Measurements from ENCODE around the gene TTC3. TPM values are rescaled to one million over a fixed set of nuclear protein-coding genes. Genes with fewer than 3 reads are reported as not detected.

TTC3 gene
- total and polyA plus RNA-seq, 10 of the 15 experiments (the other 5 are each of a cell fraction or from before 2014, with no cell fraction given): 23.1 to 94.9 (median 72.7) TPM

DNA sequence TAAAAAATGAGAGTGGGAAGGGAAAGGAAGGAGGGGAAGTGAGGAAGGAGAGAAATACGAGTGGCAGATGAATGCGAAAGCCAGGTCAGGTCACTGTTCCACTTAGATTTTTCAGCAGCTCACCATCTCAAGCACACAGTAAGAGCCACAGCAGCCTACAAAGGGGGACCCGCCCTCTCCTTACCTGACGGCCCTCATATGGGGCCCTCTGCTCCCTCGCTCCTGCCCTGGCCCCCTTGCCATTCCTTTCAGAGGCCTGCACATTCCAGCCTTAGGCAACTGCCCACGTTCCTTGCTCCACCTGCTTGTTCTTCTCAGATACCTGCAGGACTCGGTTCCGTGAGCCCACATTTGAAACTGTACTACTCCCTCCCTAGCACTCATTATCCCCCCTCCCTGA lies 172.1 kb downstream of the TTC3 start (continued):
- TF ChIP-seq, protein P1, sequence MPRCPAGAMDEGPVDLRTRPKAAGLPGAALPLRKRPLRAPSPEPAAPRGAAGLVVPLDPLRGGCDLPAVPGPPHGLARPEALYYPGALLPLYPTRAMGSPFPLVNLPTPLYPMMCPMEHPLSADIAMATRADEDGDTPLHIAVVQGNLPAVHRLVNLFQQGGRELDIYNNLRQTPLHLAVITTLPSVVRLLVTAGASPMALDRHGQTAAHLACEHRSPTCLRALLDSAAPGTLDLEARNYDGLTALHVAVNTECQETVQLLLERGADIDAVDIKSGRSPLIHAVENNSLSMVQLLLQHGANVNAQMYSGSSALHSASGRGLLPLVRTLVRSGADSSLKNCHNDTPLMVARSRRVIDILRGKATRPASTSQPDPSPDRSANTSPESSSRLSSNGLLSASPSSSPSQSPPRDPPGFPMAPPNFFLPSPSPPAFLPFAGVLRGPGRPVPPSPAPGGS (IDR thresholded peaks at IDR 0.05; ENCODE audit: borderline replicate concordance, insufficient read depth, low read depth, low read length, poor library complexity, severe bottlenecking): no peak
- TF ChIP-seq, protein P2, sequence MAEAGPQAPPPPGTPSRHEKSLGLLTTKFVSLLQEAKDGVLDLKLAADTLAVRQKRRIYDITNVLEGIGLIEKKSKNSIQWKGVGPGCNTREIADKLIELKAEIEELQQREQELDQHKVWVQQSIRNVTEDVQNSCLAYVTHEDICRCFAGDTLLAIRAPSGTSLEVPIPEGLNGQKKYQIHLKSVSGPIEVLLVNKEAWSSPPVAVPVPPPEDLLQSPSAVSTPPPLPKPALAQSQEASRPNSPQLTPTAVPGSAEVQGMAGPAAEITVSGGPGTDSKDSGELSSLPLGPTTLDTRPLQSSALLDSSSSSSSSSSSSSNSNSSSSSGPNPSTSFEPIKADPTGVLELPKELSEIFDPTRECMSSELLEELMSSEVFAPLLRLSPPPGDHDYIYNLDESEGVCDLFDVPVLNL (IDR thresholded peaks at IDR 0.05; ENCODE audit: low read depth, low read length): no peak
- TF ChIP-seq, protein P3, sequence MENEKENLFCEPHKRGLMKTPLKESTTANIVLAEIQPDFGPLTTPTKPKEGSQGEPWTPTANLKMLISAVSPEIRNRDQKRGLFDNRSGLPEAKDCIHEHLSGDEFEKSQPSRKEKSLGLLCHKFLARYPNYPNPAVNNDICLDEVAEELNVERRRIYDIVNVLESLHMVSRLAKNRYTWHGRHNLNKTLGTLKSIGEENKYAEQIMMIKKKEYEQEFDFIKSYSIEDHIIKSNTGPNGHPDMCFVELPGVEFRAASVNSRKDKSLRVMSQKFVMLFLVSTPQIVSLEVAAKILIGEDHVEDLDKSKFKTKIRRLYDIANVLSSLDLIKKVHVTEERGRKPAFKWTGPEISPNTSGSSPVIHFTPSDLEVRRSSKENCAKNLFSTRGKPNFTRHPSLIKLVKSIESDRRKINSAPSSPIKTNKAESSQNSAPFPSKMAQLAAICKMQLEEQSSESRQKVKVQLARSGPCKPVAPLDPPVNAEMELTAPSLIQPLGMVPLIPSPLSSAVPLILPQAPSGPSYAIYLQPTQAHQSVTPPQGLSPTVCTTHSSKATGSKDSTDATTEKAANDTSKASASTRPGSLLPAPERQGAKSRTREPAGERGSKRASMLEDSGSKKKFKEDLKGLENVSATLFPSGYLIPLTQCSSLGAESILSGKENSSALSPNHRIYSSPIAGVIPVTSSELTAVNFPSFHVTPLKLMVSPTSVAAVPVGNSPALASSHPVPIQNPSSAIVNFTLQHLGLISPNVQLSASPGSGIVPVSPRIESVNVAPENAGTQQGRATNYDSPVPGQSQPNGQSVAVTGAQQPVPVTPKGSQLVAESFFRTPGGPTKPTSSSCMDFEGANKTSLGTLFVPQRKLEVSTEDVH (IDR thresholded peaks at IDR 0.05; ENCODE audit: low read depth, partially characterized antibody): no peak
- no peak for TF ChIP-seq ZNF24 (IDR thresholded peaks at IDR 0.05)
- TF ChIP-seq ESRRA (IDR thresholded peaks at IDR 0.05; ENCODE audit: low read length): no peak

DNA sequence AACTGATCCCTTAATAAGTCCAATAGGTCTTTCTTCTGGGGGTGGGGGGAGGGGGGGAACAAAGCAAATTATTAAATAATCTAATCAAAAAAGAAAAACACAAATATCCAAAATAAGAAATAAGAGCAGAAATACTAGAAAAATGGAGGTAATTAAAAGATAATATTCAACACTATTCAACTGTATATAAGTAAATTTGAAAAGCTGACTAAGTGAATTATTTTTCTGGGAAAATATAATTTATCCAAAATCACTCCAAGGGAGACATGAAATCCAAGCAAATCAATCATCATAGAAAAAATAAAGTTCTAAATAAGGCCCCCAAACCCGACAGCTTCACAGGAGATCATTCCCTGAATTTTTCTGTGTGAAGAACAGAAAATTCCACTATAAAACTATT lies 175.2 kb downstream of the TTC3 start:
- H3K27me3 ChIP-seq (replicated peaks in 1 of 2; ENCODE audit: control insufficient read depth in 2 of 2, insufficient read depth in 2 of 2, low read length in 1 of 2): no peaks in the 10 kb centered on the region
- POLR2A ChIA-PET: interaction anchor here (1.4 kb wide), 1 partner anchor 15 kb away, joined by 3 read pairs; no protein-coding TSS in a partner anchor
- ATAC-seq: no peak
- H3K36me3 ChIP-seq (ENCODE audit: control insufficient read depth in 2 of 2, insufficient read depth in 2 of 2, low read length in 1 of 2): no peaks in the 10 kb centered on the region
- in situ Hi-C loops (cut with MboI): no loop called here
- no peaks in the 10 kb centered on the region for H3K9me3 ChIP-seq (replicated peaks; ENCODE audit: control insufficient read depth, insufficient read depth, low read length)
- RAD21 ChIA-PET (ENCODE audit: unreplicated experiment): interaction anchor here (0.8 kb wide), 1 partner anchor 39 kb away, joined by 3 read pairs; no protein-coding TSS in a partner anchor
- H3K27ac ChIP-seq (ENCODE audit: control insufficient read depth, insufficient read depth): no peak overlapping the region
- no peak overlapping the region for H2AFZ ChIP-seq (ENCODE audit: control insufficient read depth, low read depth, low read length)
- peaks cover 44% of the 10 kb centered on the region for H3K79me2 ChIP-seq (ENCODE audit: control insufficient read depth, insufficient read depth, low read length)
- no peak overlapping the region for H3K4me2 ChIP-seq (ENCODE audit: control insufficient read depth, insufficient read depth)
- WGBS (ENCODE audit: insufficient coverage, insufficient replicate concordance, low lambda C conversion rate, missing lambda C conversion rate): 56% methylated on average over 1 of the region's 1 CpG
- H3K4me1 ChIP-seq (ENCODE audit: control insufficient read depth, insufficient read depth, low read length): peaks cover 10% of the 10 kb centered on the region
- H4K20me1 ChIP-seq (ENCODE audit: control insufficient read depth, insufficient read depth): no peaks in the 10 kb centered on the region
- CTCF ChIA-PET: interaction anchor here (0.7 to 1.3 kb wide), 3 partner anchors 9 to 16 kb away, joined by 3 to 4 read pairs (median 3); no protein-coding TSS in a partner anchor
- no peak for FAIRE-seq
- DNase-seq (ENCODE audit: low read depth, low spot score): no peak
- SMC1A ChIA-PET (ENCODE audit: uncharacterized antibody, unreplicated experiment): interaction anchor here (0.7 kb wide), 1 partner anchor 9 kb away, joined by 4 read pairs; no protein-coding TSS in a partner anchor
- no TSS peak for BruUV-seq (replicated peaks)
- no peak overlapping the region for H3K4me3 ChIP-seq
- intact Hi-C loops (cut with micrococcal nuclease; ENCODE audit: unreplicated experiment): no loop called here
- no peak overlapping the region for H3K9ac ChIP-seq (ENCODE audit: control insufficient read depth, insufficient read depth, low read length)
- TF ChIP-seq, protein P4, sequence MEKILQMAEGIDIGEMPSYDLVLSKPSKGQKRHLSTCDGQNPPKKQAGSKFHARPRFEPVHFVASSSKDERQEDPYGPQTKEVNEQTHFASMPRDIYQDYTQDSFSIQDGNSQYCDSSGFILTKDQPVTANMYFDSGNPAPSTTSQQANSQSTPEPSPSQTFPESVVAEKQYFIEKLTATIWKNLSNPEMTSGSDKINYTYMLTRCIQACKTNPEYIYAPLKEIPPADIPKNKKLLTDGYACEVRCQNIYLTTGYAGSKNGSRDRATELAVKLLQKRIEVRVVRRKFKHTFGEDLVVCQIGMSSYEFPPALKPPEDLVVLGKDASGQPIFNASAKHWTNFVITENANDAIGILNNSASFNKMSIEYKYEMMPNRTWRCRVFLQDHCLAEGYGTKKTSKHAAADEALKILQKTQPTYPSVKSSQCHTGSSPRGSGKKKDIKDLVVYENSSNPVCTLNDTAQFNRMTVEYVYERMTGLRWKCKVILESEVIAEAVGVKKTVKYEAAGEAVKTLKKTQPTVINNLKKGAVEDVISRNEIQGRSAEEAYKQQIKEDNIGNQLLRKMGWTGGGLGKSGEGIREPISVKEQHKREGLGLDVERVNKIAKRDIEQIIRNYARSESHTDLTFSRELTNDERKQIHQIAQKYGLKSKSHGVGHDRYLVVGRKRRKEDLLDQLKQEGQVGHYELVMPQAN (conservative IDR thresholded peaks at IDR 0.05): no peak
- TF ChIP-seq HDAC2 (IDR thresholded peaks at IDR 0.05): no peak
- TF ChIP-seq, protein P5, sequence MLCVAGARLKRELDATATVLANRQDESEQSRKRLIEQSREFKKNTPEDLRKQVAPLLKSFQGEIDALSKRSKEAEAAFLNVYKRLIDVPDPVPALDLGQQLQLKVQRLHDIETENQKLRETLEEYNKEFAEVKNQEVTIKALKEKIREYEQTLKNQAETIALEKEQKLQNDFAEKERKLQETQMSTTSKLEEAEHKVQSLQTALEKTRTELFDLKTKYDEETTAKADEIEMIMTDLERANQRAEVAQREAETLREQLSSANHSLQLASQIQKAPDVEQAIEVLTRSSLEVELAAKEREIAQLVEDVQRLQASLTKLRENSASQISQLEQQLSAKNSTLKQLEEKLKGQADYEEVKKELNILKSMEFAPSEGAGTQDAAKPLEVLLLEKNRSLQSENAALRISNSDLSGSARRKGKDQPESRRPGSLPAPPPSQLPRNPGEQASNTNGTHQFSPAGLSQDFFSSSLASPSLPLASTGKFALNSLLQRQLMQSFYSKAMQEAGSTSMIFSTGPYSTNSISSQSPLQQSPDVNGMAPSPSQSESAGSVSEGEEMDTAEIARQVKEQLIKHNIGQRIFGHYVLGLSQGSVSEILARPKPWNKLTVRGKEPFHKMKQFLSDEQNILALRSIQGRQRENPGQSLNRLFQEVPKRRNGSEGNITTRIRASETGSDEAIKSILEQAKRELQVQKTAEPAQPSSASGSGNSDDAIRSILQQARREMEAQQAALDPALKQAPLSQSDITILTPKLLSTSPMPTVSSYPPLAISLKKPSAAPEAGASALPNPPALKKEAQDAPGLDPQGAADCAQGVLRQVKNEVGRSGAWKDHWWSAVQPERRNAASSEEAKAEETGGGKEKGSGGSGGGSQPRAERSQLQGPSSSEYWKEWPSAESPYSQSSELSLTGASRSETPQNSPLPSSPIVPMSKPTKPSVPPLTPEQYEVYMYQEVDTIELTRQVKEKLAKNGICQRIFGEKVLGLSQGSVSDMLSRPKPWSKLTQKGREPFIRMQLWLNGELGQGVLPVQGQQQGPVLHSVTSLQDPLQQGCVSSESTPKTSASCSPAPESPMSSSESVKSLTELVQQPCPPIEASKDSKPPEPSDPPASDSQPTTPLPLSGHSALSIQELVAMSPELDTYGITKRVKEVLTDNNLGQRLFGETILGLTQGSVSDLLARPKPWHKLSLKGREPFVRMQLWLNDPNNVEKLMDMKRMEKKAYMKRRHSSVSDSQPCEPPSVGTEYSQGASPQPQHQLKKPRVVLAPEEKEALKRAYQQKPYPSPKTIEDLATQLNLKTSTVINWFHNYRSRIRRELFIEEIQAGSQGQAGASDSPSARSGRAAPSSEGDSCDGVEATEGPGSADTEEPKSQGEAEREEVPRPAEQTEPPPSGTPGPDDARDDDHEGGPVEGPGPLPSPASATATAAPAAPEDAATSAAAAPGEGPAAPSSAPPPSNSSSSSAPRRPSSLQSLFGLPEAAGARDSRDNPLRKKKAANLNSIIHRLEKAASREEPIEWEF (IDR thresholded peaks at IDR 0.05; ENCODE audit: insufficient replicate concordance, low read depth, low read length): no peak
- no peak for TF ChIP-seq POU2F2 (IDR thresholded peaks at IDR 0.05; ENCODE audit: borderline replicate concordance, low read depth, low read length)

Data from GM12878 (cell line).